ENCODE data around the gene MYO7B.

The MYO7B gene

GRCh38 chr2:127605691-127606263 lies 70.3 kb downstream of the MYO7B start:
- TF ChIP-seq POLR2AphosphoS5 (IDR thresholded peaks at IDR 0.05; ENCODE audit: borderline replicate concordance, low read depth, low read length) = no peak
- no peak for TF ChIP-seq FOXP2 (optimal IDR thresholded peaks at IDR 0.05; ENCODE audit: control extremely low read depth, extremely low read length, insufficient read depth)
- TF ChIP-seq EZH2 (IDR thresholded peaks at IDR 0.05) = no peak
- Histone ChIP-seq H3K9ac (ENCODE audit: insufficient read length) (no peak overlapping the region), H3K36me3 (ENCODE audit: insufficient read depth, low read length) (no peaks in the 10 kb centered on the region), H3K9me3 (ENCODE audit: low read depth, low read length) (0 out of 2 replicates have a peak, but pooled peaks cover 4% of the 10 kb centered on the region), H3K4me3 (no peak overlapping the region), H3K27ac (no peak overlapping the region)
- no peak for DNase-seq (ENCODE audit: low read depth, low spot score)

- Histone ChIP-seq H3K27ac (no peak overlapping the region), H3K9me3 (ENCODE audit: low read depth, low read length) (0 out of 2 replicates have a peak, but pooled peaks cover 1% of the 10 kb centered on the region), H3K36me3 (ENCODE audit: insufficient read depth, low read length) (no peaks in the 10 kb centered on the region), H3K9ac (ENCODE audit: insufficient read length) (no peak overlapping the region), H3K4me3 (no peak overlapping the region)
- TF ChIP-seq FOXP2 (optimal IDR thresholded peaks at IDR 0.05; ENCODE audit: control extremely low read depth, extremely low read length, insufficient read depth) = no peak
- TF ChIP-seq EZH2 (IDR thresholded peaks at IDR 0.05) = no peak
- no peak for TF ChIP-seq POLR2AphosphoS5 (IDR thresholded peaks at IDR 0.05; ENCODE audit: borderline replicate concordance, low read depth, low read length)
- DNase-seq (ENCODE audit: low read depth, low spot score) = no peak
Measured at GRCh38 chr2:127606625-127607398, 71.3 kb downstream of the MYO7B start.

- Histone ChIP-seq H3K9me3 (ENCODE audit: low read depth, low read length) (no peaks in the 10 kb centered on the region), H3K9ac (ENCODE audit: insufficient read length) (no peak overlapping the region), H3K4me3 (no peak overlapping the region), H3K36me3 (ENCODE audit: insufficient read depth, low read length) (no peaks in the 10 kb centered on the region), H3K27ac (no peak overlapping the region)
- TF ChIP-seq EZH2 (IDR thresholded peaks at IDR 0.05) = no peak
- TF ChIP-seq POLR2AphosphoS5 (IDR thresholded peaks at IDR 0.05; ENCODE audit: borderline replicate concordance, low read depth, low read length) = no peak
- DNase-seq (ENCODE audit: low read depth, low spot score) = no peak
Measured at GRCh38 chr2:127607399-127607908, 72.0 kb downstream of the MYO7B start.

- TF ChIP-seq EZH2 (IDR thresholded peaks at IDR 0.05) (no peak), FOXP2 (optimal IDR thresholded peaks at IDR 0.05; ENCODE audit: control extremely low read depth, extremely low read length, insufficient read depth) (no peak)
- no peak for DNase-seq (ENCODE audit: low read depth, low spot score)
- no peak overlapping the region for H3K4me3 ChIP-seq
- H3K9me3 ChIP-seq (ENCODE audit: low read depth, low read length) = no peaks in the 10 kb centered on the region; the same call in 1 of the 2 replicates
- H3K9ac ChIP-seq (ENCODE audit: insufficient read length) = no peak overlapping the region
- H3K36me3 ChIP-seq (ENCODE audit: insufficient read depth, low read length) = no peaks in the 10 kb centered on the region
- no peak overlapping the region for H3K27ac ChIP-seq
Measured at GRCh38 chr2:127608061-127609030, 72.9 kb downstream of the MYO7B start.

- Histone ChIP-seq H3K36me3 (ENCODE audit: insufficient read depth, low read length) (no peaks in the 10 kb centered on the region), H3K27ac (no peak overlapping the region), H3K9ac (ENCODE audit: insufficient read length) (no peak overlapping the region), H3K9me3 (ENCODE audit: low read depth, low read length) (peaks cover 4% of the 10 kb centered on the region; the same call in 1 of the 2 replicates), H3K4me3 (no peak overlapping the region)
- DNase-seq (ENCODE audit: low read depth, low spot score) = no peak
- TF ChIP-seq FOXP2 (optimal IDR thresholded peaks at IDR 0.05; ENCODE audit: control extremely low read depth, extremely low read length, insufficient read depth) (no peak), EZH2 (IDR thresholded peaks at IDR 0.05) (no peak), POLR2AphosphoS5 (IDR thresholded peaks at IDR 0.05; ENCODE audit: borderline replicate concordance, low read depth, low read length) (no peak)
Measured at GRCh38 chr2:127609031-127609751, 73.7 kb downstream of the MYO7B start.

- H3K9ac ChIP-seq (ENCODE audit: insufficient read length) = no peak overlapping the region
- H3K36me3 ChIP-seq (ENCODE audit: insufficient read depth, low read length) = no peaks in the 10 kb centered on the region
- DNase-seq (ENCODE audit: low read depth, low spot score) = no peak
- no peak overlapping the region for H3K4me3 ChIP-seq
- TF ChIP-seq POLR2AphosphoS5 (IDR thresholded peaks at IDR 0.05; ENCODE audit: borderline replicate concordance, low read depth, low read length) (no peak), EZH2 (IDR thresholded peaks at IDR 0.05) (no peak), FOXP2 (optimal IDR thresholded peaks at IDR 0.05; ENCODE audit: control extremely low read depth, extremely low read length, insufficient read depth) (no peak)
- H3K27ac ChIP-seq = no peak overlapping the region
- peaks cover 4% of the 10 kb centered on the region; the same call in 1 of the 2 replicates for H3K9me3 ChIP-seq (ENCODE audit: low read depth, low read length)
Measured at GRCh38 chr2:127609818-127610217, 74.3 kb downstream of the MYO7B start.

GRCh38 chr2:127610561-127610960 lies 75.1 kb downstream of the MYO7B start:
- no peak overlapping the region for H3K4me3 ChIP-seq
- DNase-seq (ENCODE audit: low read depth, low spot score) = no peak
- TF ChIP-seq EZH2 (IDR thresholded peaks at IDR 0.05) (no peak), POLR2AphosphoS5 (IDR thresholded peaks at IDR 0.05; ENCODE audit: borderline replicate concordance, low read depth, low read length) (no peak), FOXP2 (optimal IDR thresholded peaks at IDR 0.05; ENCODE audit: control extremely low read depth, extremely low read length, insufficient read depth) (no peak)
- no peak overlapping the region for H3K9ac ChIP-seq (ENCODE audit: insufficient read length)
- H3K36me3 ChIP-seq (ENCODE audit: insufficient read depth, low read length) = no peaks in the 10 kb centered on the region
- peaks cover 4% of the 10 kb centered on the region; the same call in 1 of the 2 replicates for H3K9me3 ChIP-seq (ENCODE audit: low read depth, low read length)
- no peak overlapping the region for H3K27ac ChIP-seq

All from SK-N-MC (cell line).